Right lobe of liver (tissue), 4 donors: Measurements from ENCODE around the gene EVA1C.

Source experiments
- POLR2A ChIP-seq: fragments of 450-650 bp; IDR thresholded peaks from one replicate; pipeline ENCODE4 v1.6.1; 2017; ENCODE audit warnings: antibody characterized with exemption, mild to moderate bottlenecking
- TF ChIP-seq, protein P1 (sequence below), 4 donors: fragments of 200-600 bp in 3 of 4; fragments of 450-650 bp in 1 of 4; IDR thresholded peaks; one replicate each; pipeline versions ENCODE4 v1.5.1 to v1.8.0; 2016 to 2022; ENCODE audit warnings: antibody characterized with exemption in 4 of 4, mild to moderate bottlenecking in 2 of 4
- donor health status: DM: no; HTN: no; CAD: no.
- donor health status: DM: no; HTN: no; CAD: no.
- donor health status: DM: no; HTN: yes; CAD: no.

DNA sequence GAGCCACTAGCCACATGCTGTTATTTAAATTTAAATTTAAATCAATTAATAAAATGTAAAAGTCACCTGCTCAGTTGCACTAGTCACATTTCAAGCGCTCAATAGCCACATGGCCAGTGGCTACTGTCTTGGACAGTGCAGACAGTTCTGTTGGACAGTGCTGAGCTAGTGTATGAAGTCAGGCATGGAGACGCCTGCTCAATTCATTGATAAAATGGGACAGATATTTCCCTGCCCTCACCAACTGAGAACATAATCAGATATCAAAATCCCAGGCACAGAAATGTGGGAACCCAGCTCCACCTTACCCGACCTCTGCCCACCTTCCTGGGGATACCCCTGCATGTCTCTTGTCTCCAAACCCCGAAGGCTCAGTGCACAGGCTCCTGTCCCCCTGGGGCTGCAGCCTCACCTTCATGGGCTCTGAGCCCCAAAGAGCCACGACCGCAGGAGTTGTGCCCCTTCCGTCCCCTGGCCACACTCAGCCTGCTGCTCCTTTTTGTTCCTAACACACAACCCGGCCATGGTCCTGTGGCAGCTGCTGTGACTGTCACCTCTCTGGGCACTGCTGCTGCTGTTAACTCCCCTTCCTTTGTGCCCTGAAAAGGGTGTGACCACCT lies 109.3 kb downstream of the EVA1C start:
- TF ChIP-seq, protein P1, sequence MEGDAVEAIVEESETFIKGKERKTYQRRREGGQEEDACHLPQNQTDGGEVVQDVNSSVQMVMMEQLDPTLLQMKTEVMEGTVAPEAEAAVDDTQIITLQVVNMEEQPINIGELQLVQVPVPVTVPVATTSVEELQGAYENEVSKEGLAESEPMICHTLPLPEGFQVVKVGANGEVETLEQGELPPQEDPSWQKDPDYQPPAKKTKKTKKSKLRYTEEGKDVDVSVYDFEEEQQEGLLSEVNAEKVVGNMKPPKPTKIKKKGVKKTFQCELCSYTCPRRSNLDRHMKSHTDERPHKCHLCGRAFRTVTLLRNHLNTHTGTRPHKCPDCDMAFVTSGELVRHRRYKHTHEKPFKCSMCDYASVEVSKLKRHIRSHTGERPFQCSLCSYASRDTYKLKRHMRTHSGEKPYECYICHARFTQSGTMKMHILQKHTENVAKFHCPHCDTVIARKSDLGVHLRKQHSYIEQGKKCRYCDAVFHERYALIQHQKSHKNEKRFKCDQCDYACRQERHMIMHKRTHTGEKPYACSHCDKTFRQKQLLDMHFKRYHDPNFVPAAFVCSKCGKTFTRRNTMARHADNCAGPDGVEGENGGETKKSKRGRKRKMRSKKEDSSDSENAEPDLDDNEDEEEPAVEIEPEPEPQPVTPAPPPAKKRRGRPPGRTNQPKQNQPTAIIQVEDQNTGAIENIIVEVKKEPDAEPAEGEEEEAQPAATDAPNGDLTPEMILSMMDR (IDR thresholded peaks at IDR 0.05) = no peak
- TF ChIP-seq POLR2A = no peak
